ENCODE data around the gene RBFOX2.

- TF ChIP-seq POLR2A (IDR thresholded peaks at IDR 0.05) = no peak
- TF ChIP-seq CTCF (IDR thresholded peaks at IDR 0.05) = no peak
Observed at GRCh38 chr22:35949243-35949642, 79.4 kb downstream of the RBFOX2 start.
